ENCODE measurements around the gene CYBA.

DNA sequence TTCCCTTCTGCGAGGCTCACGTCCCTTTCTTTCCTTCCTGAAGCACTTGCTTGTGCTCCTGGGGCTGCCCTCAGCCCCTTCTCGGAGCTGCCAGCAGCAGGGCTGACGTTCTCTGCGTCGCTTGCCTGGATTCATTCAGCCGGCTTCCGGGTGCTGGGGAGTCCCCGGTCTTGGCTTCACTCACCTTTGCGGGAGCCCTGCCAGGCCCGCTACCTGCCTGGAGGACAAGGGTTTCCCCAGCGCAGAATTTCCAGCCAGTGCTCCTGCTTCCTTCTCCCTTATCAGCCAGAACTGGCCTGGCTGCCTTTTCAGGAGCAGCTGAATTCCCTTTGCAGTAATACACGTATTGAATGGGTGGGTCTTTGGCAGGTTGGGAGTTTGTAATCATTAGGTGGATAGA, 34.5 kb downstream of the CYBA start:
- TF ChIP-seq, protein P1, sequence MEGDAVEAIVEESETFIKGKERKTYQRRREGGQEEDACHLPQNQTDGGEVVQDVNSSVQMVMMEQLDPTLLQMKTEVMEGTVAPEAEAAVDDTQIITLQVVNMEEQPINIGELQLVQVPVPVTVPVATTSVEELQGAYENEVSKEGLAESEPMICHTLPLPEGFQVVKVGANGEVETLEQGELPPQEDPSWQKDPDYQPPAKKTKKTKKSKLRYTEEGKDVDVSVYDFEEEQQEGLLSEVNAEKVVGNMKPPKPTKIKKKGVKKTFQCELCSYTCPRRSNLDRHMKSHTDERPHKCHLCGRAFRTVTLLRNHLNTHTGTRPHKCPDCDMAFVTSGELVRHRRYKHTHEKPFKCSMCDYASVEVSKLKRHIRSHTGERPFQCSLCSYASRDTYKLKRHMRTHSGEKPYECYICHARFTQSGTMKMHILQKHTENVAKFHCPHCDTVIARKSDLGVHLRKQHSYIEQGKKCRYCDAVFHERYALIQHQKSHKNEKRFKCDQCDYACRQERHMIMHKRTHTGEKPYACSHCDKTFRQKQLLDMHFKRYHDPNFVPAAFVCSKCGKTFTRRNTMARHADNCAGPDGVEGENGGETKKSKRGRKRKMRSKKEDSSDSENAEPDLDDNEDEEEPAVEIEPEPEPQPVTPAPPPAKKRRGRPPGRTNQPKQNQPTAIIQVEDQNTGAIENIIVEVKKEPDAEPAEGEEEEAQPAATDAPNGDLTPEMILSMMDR (conservative IDR thresholded peaks at IDR 0.05), result no peak
- TF ChIP-seq ZFX (IDR thresholded peaks at IDR 0.05), result no peak

Measured in C4-2B (cell line).